Psoas muscle (tissue), 8 donors: ENCODE data around the gene SCUBE3. TPM values are rescaled to one million over a fixed set of nuclear protein-coding genes. Genes with fewer than 3 reads are reported as not detected.

ENCODE experiments used
- ATAC-seq, 4 donors: fragments of 200-7000 bp; cut with Tn5 transposase; one replicate each; pipeline ENCODE4 v1.9.1; 2020; ENCODE audit warnings: moderate library complexity in 3 of 4, mild to moderate bottlenecking in 2 of 4
- DNase-seq, 2 donors: peaks; one replicate each; pipeline ENCODE4 v3.0.0-alpha.2; 2020
- H3K27ac ChIP-seq: fragments of 200-600 bp; one replicate; pipeline ENCODE4 v1.8.0; 2022
- H3K27me3 ChIP-seq, 3 donors: fragments of 200-600 bp in 1 of 3; one replicate each; pipeline versions ENCODE4 v1.6.1 to v1.8.0; 2013 to 2022; ENCODE audit warnings: low read length in 2 of 3, mild to moderate bottlenecking in 2 of 3, moderate library complexity in 1 of 3; ENCODE audit not compliant: insufficient read depth in 3 of 3
- H3K36me3 ChIP-seq, 2 donors: fragments of 200-600 bp in 1 of 2; one replicate each; pipeline versions ENCODE4 v1.6.1 to v1.8.0; 2013 to 2022; ENCODE audit warnings: low read depth in 1 of 2, mild to moderate bottlenecking in 1 of 2, moderate library complexity in 1 of 2; ENCODE audit not compliant: insufficient read depth in 1 of 2
- H3K4me1 ChIP-seq: fragments of 200-600 bp; one replicate; pipeline ENCODE4 v1.8.0; 2022
- H3K4me3 ChIP-seq: fragments of 200-600 bp; one replicate; pipeline ENCODE4 v1.8.0; 2022; ENCODE audit warnings: mild to moderate bottlenecking
- H3K9me3 ChIP-seq: fragments of 200-600 bp; one replicate; pipeline ENCODE4 v1.8.0; 2022
- WGBS, 3 donors: extraction: QIAGEN DNeasy Blood & Tissue Kit; methylation state at CpG; one replicate each; pipeline versions ENCODE4 v1.1.6 to v1.1.7; 2013; 5-methylcytosine and 5-hydroxymethylcytosine counted together
- intact Hi-C, 2 donors: fragments of 100-400 bp; cut with DNase I; formaldehyde crosslinking; loops; one replicate each; pipeline versions ENCODE4 v1.11.0 to v1.14.2; 2022
- polyA plus RNA-seq, 3 donors: library from polyadenylated mRNA; stranded (reverse); fragments of 200-250 nt; gene quantifications; one replicate each; pipeline ENCODE4 v1.2.3, GENCODE V29; 2013
- total RNA-seq, 4 donors: library from RNA; stranded (reverse); fragmentation: NEBNext Ultra II Directional in 2 of 4; extraction: Animal tissue kit (Norgen Biotek cat#: 25700) in 2 of 4; gene quantifications; one replicate each; pipeline versions ENCODE4 v1.2.1 to v1.2.4, GENCODE V29; 2021 to 2023
- TF ChIP-seq, protein P1 (sequence below): fragments of 200-600 bp; IDR thresholded peaks from one replicate; pipeline ENCODE4 v1.8.0; 2022; ENCODE audit warnings: antibody characterized with exemption
- donor health status: healthy with polysubstance abuse.
- donor health status: DM: no; HTN: no; CAD: no; lungs with moderate emphysema.
- donor health status: Bipolar disorder and iron deficiency.
- donor health status: healthy.
- donor health status: DM: yes; HTN: yes; CAD: no.
- donor health status: DM: no; HTN: no; CAD: no.
- donor health status: DM: no; HTN: no; CAD: no.
- donor health status: DM: yes; HTN: yes; CAD: no.

The SCUBE3 gene
- total and polyA plus RNA-seq, 7 donors = 0.01 to 0.21 (median 0.04) TPM; not detected in 2

DNA sequence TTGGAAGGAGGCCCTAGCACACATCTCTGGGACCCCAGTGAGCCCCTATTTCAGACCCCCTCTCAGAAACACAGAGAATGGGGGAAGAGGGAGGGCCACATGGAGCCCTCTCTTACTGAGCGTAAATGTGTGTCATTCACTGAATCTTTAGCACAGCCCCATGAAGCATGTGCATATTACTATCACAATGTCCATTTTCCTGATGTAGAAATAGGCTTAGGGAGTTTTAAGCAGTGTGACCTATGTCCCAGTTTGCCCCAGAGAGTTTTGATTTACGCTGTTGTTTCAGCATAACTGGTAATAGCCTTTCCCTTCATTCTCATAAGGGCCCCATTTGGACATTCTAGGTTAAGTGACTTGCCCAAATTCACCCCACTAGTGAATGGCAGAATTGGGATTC, 47.6 kb upstream of the SCUBE3 start:
- WGBS, 3 donors = 92 to 98% (median 96%) methylated on average over 2 of the region's 2 CpGs
- TF ChIP-seq, protein P1, sequence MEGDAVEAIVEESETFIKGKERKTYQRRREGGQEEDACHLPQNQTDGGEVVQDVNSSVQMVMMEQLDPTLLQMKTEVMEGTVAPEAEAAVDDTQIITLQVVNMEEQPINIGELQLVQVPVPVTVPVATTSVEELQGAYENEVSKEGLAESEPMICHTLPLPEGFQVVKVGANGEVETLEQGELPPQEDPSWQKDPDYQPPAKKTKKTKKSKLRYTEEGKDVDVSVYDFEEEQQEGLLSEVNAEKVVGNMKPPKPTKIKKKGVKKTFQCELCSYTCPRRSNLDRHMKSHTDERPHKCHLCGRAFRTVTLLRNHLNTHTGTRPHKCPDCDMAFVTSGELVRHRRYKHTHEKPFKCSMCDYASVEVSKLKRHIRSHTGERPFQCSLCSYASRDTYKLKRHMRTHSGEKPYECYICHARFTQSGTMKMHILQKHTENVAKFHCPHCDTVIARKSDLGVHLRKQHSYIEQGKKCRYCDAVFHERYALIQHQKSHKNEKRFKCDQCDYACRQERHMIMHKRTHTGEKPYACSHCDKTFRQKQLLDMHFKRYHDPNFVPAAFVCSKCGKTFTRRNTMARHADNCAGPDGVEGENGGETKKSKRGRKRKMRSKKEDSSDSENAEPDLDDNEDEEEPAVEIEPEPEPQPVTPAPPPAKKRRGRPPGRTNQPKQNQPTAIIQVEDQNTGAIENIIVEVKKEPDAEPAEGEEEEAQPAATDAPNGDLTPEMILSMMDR = no peak
- H3K36me3 ChIP-seq = no peaks in the 10 kb centered on the region
- DNase-seq (no peak), ATAC-seq (no peak)
- no peaks in the 10 kb centered on the region for H3K9me3 ChIP-seq
- no peak overlapping the region for H3K4me3 ChIP-seq
- peaks cover 0 to 1% (median 0%) of the 10 kb centered on the region in 3 donors for H3K27me3 ChIP-seq
- H3K27ac ChIP-seq = no peak overlapping the region
- intact Hi-C loops = no loop called here
- no peaks in the 10 kb centered on the region for H3K4me1 ChIP-seq

DNA sequence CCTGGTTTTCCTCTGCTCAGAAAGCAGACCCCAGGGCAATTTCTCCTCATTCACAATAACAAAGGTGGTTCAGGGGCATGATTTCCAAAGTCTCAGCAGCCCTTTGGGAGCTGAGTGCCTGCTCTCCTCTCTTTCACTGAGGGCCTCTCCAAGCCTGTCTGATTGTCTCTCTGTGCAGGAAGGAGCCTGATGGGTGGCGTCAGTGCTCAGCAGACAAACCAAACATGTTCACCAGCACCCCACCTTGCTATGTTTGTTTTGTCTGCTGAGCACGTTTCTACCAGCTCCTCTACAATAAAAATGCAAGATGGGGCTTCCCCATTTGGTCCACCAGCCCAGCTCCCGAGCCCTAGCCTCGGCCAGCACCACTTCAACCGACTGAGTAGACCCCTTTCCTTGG, 47.2 kb upstream of the SCUBE3 start:
- Histone ChIP-seq H3K4me1 (no peaks in the 10 kb centered on the region), H3K27me3 (peaks cover 0 to 1% (median 0%) of the 10 kb centered on the region in 3 donors), H3K36me3 (no peaks in the 10 kb centered on the region), H3K9me3 (no peaks in the 10 kb centered on the region), H3K27ac (no peak overlapping the region), H3K4me3 (no peak overlapping the region)
- TF ChIP-seq, protein P1 = no peak
- DNase-seq = no peak
- WGBS, 3 donors = 76 to 79% (median 76%) methylated on average over 5 of the region's 5 CpGs
- intact Hi-C loops = no loop called here
- no peak for ATAC-seq

DNA sequence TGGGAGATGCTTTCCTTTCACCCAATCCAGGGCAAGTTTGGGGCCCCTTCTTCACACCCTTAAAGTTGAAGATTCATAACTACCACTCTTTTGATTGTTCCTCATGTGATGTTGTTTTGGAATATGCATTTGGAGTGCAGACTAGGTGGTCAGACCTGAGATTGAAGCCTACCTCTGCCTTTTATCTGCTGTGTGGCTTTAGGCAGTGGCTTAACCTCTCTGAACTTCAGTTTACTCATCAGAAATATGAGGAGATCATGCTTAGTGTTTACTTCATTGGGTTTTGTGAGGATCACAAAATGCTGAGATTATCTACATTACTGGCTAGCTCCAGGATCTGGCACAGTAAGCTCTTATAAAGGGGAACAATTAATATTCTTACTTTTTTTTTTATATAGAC, 46.3 kb upstream of the SCUBE3 start:
- no peak for ATAC-seq
- H3K4me3 ChIP-seq = no peak overlapping the region
- intact Hi-C loops = no loop called here
- no peaks in the 10 kb centered on the region for H3K9me3 ChIP-seq
- H3K36me3 ChIP-seq = no peaks in the 10 kb centered on the region
- TF ChIP-seq, protein P1 = no peak
- H3K27ac ChIP-seq = no peak overlapping the region
- H3K4me1 ChIP-seq = no peaks in the 10 kb centered on the region
- no peak for DNase-seq
- H3K27me3 ChIP-seq = peaks cover 0 to 1% (median 0%) of the 10 kb centered on the region in 3 donors

DNA sequence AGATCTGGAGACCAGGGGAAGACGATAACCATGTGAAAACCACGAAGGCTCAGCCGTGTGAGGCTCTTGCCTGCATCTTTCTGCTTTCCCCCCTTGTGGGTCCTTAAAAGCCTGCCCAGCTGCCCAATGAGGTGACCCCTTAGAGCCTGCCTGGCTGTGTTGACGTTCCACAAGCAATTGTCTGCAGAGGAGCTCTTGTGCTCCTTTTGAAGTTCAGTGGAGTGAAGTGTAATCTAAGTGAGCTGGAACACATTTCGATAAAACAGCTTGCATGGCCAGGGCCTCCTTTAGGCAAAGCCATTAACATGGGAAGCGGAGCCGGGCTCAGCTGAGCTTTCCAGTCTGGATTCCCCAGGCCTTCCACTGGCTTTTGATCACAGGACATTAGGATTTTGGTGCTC, 45.3 kb upstream of the SCUBE3 start:
- Histone ChIP-seq H3K9me3 (no peaks in the 10 kb centered on the region), H3K4me3 (no peak overlapping the region), H3K27ac (no peak overlapping the region), H3K27me3 (peaks cover 0 to 1% (median 0%) of the 10 kb centered on the region in 3 donors), H3K4me1 (no peaks in the 10 kb centered on the region), H3K36me3 (no peaks in the 10 kb centered on the region)
- DNase-seq (no peak), ATAC-seq (no peak)
- intact Hi-C loops = no loop called here
- TF ChIP-seq, protein P1 = no peak
- WGBS, 3 donors = 72 to 74% (median 73%) methylated on average over 7 of the region's 7 CpGs

DNA sequence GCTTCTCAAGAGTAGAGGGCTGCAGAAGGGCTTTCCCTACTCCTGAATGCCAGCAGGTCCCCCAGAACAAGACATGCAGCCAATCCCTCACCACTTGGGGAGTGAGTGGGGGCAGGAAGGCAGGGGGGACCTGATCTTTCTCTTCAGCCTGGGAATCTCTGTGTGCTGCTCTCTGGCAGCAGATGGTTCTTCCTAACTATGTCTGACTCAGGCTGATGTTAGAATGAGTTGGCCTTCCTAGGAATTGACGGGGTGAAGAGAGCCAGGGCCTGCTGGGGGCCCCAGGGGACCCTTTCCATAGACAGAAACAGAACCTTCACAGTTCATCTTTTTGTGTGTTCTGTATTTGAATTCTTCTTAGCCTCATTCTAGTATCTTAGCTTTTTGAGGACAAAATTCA, 43.6 kb upstream of the SCUBE3 start:
- WGBS, 3 donors = 70 to 85% (median 71%) methylated on average over 1 of the region's 1 CpG
- DNase-seq (no peak), ATAC-seq (no peak)
- Histone ChIP-seq H3K4me1 (no peaks in the 10 kb centered on the region), H3K36me3 (no peaks in the 10 kb centered on the region), H3K4me3 (no peak overlapping the region), H3K27ac (no peak overlapping the region), H3K9me3 (no peaks in the 10 kb centered on the region), H3K27me3 (peaks cover 0 to 1% (median 0%) of the 10 kb centered on the region in 3 donors)
- TF ChIP-seq, protein P1 = no peak
- intact Hi-C loops = no loop called here
